Gastrocnemius medialis (tissue), 4 donors: ENCODE data around the gene GIT2.

ENCODE experiments used
- CTCF ChIP-seq, 5 experiments: fragments of 450-650 bp in 3 of 5; fragments of 200-600 bp in 2 of 5; sonication (generic) in 2 of 5; IDR thresholded peaks in 4 of 5; conservative IDR thresholded peaks in 1 of 5; 1 replicate in 4 of 5; 2 replicates in 1 of 5; pipeline ENCODE4 v1.5.1; 2016 to 2019; ENCODE audit warnings: antibody characterized with exemption in 5 of 5, mild to moderate bottlenecking in 3 of 5, moderate library complexity in 3 of 5
- POLR2A ChIP-seq, 2 donors: fragments of 450-650 bp; IDR thresholded peaks; one replicate each; pipeline ENCODE4 v1.6.1; 2017; ENCODE audit warnings: antibody characterized with exemption in 2 of 2, mild to moderate bottlenecking in 2 of 2, moderate library complexity in 2 of 2

GRCh38 chr12:109998241-109998903 lies 2.2 kb upstream of the GIT2 start:
- TF ChIP-seq CTCF (IDR thresholded peaks at IDR 0.05 in 4 of 5, conservative IDR thresholded peaks at IDR 0.05 in 1 of 5) (no peak), POLR2A (IDR thresholded peaks at IDR 0.05) (no peak)
